ENCODE data around the gene TOR3A.

Gene TOR3A

DNA sequence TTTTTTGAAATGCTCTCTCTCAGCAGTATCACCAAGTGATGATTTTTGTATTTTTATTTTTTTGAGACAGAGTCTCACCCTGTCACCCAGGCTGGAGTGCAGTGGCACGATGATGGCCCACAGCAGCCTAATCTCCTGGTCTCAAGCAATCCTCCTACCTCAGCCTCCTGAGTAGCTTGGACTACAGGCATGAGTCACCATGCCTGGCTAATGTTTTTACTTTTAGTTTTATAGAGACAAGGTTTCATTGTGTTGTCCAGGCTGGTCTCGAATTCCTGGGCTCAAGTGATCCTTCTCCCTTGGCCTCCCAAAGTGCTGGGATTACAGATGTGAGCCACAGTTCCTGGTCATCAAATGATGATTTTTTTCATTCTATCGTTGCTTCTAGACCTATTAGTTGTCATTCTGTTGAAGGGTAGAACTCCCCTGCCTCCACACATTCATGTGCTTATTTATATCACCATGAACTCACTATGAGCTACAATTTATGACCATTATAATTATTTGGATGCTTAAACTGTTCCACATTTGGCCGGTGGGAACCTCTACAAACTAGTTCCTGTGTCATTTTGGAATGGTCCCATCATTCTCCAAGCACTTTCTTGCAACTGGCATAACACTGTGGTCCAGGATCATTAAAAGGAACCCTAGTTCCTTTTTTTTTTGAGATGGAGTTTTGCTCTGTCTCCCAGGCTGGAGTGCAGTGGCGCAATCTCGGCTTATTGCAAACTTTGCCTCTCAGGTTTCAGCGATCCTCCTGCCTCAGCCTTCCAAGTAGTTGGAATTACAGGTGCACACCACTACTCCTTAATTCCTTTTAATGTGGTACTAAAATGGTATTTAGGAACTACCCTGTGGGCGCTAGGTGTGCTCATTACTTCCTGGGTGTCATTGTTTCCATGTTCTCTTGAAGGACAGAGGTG is 20.2 kb upstream of the TOR3A start:
- TF ChIP-seq, protein P1, sequence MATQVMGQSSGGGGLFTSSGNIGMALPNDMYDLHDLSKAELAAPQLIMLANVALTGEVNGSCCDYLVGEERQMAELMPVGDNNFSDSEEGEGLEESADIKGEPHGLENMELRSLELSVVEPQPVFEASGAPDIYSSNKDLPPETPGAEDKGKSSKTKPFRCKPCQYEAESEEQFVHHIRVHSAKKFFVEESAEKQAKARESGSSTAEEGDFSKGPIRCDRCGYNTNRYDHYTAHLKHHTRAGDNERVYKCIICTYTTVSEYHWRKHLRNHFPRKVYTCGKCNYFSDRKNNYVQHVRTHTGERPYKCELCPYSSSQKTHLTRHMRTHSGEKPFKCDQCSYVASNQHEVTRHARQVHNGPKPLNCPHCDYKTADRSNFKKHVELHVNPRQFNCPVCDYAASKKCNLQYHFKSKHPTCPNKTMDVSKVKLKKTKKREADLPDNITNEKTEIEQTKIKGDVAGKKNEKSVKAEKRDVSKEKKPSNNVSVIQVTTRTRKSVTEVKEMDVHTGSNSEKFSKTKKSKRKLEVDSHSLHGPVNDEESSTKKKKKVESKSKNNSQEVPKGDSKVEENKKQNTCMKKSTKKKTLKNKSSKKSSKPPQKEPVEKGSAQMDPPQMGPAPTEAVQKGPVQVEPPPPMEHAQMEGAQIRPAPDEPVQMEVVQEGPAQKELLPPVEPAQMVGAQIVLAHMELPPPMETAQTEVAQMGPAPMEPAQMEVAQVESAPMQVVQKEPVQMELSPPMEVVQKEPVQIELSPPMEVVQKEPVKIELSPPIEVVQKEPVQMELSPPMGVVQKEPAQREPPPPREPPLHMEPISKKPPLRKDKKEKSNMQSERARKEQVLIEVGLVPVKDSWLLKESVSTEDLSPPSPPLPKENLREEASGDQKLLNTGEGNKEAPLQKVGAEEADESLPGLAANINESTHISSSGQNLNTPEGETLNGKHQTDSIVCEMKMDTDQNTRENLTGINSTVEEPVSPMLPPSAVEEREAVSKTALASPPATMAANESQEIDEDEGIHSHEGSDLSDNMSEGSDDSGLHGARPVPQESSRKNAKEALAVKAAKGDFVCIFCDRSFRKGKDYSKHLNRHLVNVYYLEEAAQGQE (IDR thresholded peaks at IDR 0.05; ENCODE audit: insufficient read depth in 1 of 2, low read depth in 2 of 2, low read length in 2 of 2) = no peak
- no peak for TF ChIP-seq POLR2AphosphoS5 (IDR thresholded peaks at IDR 0.05; ENCODE audit: low read depth, low read length)
- TF ChIP-seq FOXP2 (optimal IDR thresholded peaks at IDR 0.05; ENCODE audit: borderline replicate concordance, extremely low read depth, extremely low read length, insufficient read depth) = no peak
- TF ChIP-seq SIN3A (IDR thresholded peaks at IDR 0.05; ENCODE audit: borderline replicate concordance, insufficient read depth, low read length) = no peak
- TF ChIP-seq TAF1 (IDR thresholded peaks at IDR 0.05; ENCODE audit: borderline replicate concordance, insufficient read depth, low read length) = no peak

DNA sequence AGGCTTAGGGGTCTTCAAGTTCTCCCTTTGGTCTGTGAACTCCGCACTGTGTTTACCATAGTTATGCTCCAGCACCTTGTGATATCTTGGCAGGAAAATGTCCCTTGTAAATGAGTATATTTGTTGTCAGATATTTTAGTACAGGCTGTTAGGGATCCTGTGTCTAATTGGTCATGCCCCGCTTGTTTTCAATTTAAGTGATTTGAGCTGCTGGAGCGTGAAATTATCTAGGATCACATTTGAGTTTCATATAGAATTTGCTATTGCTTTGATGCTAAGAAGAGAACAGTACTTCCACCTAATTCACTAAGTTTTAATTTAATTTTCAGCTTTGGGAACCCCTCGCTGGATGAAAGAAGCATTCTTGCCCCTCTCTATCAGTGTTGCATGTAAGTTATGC is 15.4 kb upstream of the TOR3A start:
- no peak for TF ChIP-seq POLR2AphosphoS5 (IDR thresholded peaks at IDR 0.05; ENCODE audit: low read depth, low read length)
- no peak for TF ChIP-seq SIN3A (IDR thresholded peaks at IDR 0.05; ENCODE audit: borderline replicate concordance, insufficient read depth, low read length)
- TF ChIP-seq, protein P1 (IDR thresholded peaks at IDR 0.05; ENCODE audit: insufficient read depth in 1 of 2, low read depth in 2 of 2, low read length in 2 of 2) = no peak
- no peak for TF ChIP-seq TAF1 (IDR thresholded peaks at IDR 0.05; ENCODE audit: borderline replicate concordance, insufficient read depth, low read length)
- no peak for TF ChIP-seq FOXP2 (optimal IDR thresholded peaks at IDR 0.05; ENCODE audit: borderline replicate concordance, extremely low read depth, extremely low read length, insufficient read depth)

DNA sequence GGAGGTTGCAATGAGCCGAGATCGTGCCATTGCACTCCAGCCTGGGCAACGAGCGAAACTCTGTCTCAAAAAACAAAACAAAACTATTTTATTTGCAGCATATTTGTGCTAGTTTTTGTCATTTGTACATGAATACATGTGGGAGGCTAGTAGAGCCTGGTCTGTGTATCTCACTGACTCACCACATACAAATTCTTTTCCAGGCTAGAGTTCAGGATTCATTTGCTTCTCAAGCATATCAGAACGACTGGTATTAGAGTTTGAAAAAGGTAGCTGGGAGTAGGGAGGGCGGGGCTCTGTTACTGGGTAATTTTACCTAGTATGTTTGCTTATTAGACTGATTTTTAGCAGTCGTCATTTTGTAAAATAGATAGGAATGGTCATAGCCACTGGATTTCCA is 4.5 kb upstream of the TOR3A start:
- TF ChIP-seq FOXP2 (optimal IDR thresholded peaks at IDR 0.05; ENCODE audit: borderline replicate concordance, extremely low read depth, extremely low read length, insufficient read depth) = no peak
- no peak for TF ChIP-seq POLR2AphosphoS5 (IDR thresholded peaks at IDR 0.05; ENCODE audit: low read depth, low read length)
- TF ChIP-seq TAF1 (IDR thresholded peaks at IDR 0.05; ENCODE audit: borderline replicate concordance, insufficient read depth, low read length) = no peak
- TF ChIP-seq, protein P1 (IDR thresholded peaks at IDR 0.05; ENCODE audit: insufficient read depth in 1 of 2, low read depth in 2 of 2, low read length in 2 of 2) = no peak
- no peak for TF ChIP-seq SIN3A (IDR thresholded peaks at IDR 0.05; ENCODE audit: borderline replicate concordance, insufficient read depth, low read length)

DNA sequence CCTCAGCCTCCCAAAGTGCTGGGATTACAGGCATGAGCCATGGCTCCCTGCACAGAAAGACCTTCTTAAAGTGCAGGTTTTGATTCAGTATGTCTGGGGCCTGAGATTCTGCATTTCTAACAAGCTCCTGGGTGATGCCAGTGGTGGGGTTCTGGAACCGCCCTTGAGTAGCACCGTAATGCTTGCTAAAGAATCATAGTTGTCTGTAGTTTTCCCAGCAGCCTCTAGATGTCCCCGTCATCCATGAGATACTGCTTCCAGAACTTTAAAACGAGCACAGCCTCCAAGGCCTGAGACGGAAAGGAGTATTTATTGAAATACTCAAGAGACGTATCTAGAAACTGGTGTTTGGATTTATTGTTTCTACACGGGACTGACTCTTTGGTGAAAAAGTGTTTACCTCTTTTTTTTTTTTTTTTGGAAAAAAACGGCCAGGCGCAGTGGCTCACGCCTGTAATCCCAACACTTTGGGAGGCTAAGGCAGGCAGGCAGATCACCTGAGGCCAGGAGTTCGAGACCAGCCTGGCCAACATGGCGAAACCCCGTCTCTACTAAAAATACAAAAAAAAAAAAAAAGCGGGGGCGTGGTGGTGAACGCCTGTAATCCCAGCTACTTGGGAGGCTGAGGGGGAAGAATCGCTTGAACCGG is 2.6 kb upstream of the TOR3A start:
- TF ChIP-seq POLR2AphosphoS5 (IDR thresholded peaks at IDR 0.05; ENCODE audit: low read depth, low read length) (peak; percentile 18; the same call in 1 of the 2 replicates), SIN3A (IDR thresholded peaks at IDR 0.05; ENCODE audit: borderline replicate concordance, insufficient read depth, low read length) (no peak)

DNA sequence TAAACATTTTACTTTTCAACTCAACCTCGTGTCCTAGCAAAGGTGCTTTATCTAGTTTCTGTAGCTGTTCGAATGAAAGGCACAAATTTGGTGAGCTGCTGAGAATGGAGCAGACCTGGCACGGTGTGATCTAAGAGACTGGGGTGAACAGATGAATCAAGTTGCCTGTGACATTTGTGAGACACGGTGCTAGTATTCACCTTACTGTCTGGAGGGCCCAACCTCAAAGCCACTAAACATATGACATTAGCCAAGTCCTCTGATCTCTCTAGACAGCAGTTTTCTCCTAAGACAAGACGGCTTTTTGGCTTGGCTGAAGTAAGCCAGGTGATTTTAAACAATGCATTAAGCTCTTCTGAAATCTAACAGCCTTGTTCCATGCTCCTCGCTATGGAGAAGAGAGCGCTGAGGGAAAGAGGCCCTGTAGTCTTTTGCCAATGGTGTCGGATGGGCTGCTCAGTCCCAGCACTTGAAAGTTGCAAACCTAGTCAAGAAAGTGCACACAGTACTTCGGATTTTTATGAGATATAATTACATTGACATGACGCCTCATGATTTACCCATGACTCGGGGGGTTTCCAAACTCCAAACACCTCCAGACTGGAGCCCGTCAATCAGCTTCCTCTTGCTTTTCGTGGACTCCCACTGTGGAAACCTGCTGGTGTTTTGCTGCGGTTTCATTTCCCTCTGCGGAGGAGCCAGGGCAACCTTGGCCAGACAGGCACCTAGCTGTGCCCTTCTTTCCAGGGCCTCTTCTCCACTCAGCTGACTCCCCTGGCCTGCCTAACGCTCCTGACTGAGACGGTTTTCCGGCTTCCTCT is 794 bp upstream of the TOR3A start:
- TF ChIP-seq POLR2AphosphoS5 (IDR thresholded peaks at IDR 0.05; ENCODE audit: low read depth, low read length) (no peak), TAF1 (IDR thresholded peaks at IDR 0.05; ENCODE audit: borderline replicate concordance, insufficient read depth, low read length) (no peak), SIN3A (IDR thresholded peaks at IDR 0.05; ENCODE audit: borderline replicate concordance, insufficient read depth, low read length) (no peak), FOXP2 (optimal IDR thresholded peaks at IDR 0.05; ENCODE audit: borderline replicate concordance, extremely low read depth, extremely low read length, insufficient read depth) (no peak)
- TF ChIP-seq, protein P1 (IDR thresholded peaks at IDR 0.05; ENCODE audit: insufficient read depth in 1 of 2, low read depth in 2 of 2, low read length in 2 of 2) = no peak

Measured in PFSK-1 (cell line).